Activated T-cell treated with anti-CD3 and anti-CD28 coated beads for 1 hour (primary cell): ENCODE results near the gene RHOF.

Experiments
- DNase-seq: peaks from one replicate; pipeline ENCODE4 v3.0.0-alpha.2; 2020; ENCODE audit warnings: low read depth

Gene RHOF

DNA sequence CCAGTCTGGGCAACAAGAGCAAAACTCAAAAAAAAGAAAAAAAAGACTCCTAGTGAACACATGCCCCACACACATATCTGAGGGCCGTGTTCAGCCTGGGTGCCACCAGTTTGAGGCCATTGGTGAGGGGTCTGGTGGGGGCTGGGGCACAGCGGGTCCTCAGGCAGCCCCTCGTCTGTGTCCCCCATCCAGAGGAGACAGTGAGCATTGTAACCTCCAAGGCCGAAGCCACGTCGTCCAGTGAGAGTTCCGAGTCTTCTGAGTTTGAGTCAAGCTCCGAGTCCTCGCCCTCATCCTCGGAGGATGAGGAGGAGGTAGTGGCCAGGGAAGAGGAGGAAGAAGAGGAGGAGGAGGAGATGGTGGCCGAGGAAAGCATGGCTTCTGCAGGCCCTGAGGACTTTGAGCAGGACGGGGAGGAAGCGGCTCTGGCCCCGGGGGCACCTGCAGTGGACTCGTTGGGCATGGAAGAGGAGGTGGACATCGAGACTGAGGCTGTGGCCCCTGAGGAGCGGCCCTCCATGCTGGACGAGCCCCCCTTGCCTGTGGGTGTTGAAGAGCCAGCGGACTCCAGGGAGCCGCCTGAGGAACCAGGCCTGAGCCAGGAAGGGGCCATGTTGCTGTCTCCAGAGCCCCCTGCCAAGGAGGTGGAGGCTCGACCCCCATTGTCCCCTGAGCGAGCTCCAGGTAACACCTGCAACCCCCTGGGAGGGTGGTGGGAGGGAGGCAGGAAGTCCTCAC lies 25.9 kb upstream of the RHOF start:
- no peak for DNase-seq

DNA sequence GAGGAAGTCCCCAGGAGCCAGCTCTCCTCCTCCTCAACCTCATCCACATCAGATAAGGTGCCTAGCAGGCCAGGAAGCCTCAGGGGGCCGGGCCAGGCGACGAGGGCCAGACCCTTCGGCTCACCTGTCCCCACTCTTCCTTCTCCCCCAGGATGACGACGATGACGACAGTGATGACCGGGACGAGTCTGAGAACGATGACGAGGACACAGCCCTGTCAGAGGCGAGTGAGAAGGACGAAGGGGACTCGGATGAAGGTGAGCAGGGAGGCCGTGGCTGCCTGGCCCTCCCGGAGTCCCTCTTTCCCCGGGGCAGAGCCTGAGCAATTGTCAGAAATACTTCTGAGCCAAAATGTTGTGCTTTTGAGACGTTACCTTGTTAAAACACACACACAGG lies 24.2 kb upstream of the RHOF start:
- DNase-seq, result no peak

DNA sequence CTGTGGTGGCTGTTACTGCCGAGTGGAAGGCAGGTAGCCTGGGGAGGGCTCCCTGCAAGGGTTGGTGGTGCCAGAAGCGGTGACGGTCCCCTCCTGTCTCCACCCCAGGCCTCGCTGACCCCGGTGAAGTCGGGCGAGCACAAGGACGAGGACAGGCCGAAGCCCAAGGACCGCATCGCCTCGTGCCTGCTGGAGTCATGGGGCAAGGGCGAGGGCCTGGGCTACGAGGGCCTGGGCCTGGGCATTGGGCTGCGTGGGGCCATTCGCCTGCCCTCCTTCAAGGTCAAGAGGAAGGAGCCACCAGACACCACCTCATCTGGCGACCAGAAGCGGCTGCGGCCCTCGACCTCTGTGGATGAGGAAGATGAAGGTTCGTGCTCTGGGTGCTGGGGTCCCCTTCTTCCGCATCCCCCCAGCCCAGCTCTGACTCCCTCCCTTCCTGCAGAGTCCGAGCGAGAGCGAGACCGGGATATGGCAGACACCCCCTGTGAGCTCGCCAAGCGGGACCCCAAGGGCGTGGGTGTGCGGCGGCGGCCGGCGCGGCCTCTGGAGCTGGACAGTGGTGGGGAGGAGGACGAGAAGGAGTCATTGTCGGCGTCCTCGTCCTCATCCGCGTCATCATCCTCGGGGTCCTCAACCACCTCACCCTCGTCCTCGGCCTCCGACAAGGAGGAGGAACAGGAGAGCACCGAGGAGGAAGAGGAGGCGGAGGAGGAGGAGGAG lies 23.6 kb upstream of the RHOF start:
- no peak for DNase-seq

DNA sequence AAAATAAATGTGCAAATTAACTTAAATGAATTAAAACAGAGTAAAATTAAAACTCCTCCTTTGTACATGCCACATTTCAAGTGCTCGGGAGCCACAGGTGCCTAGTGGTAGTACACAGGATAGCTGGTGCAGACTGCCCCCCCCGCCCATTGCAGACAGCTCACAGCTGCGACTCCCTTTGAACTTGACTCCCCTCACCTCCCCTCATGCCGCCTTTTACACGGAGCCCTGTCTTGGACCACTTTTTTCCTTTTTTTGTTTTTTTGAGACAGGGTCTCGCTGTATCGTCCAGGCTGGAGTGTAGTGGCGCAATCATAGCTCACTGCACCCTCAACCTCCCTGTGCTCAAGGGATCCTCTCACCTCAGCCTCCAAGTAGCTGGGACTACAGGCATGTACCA lies 21.8 kb upstream of the RHOF start:
- no peak for DNase-seq

DNA sequence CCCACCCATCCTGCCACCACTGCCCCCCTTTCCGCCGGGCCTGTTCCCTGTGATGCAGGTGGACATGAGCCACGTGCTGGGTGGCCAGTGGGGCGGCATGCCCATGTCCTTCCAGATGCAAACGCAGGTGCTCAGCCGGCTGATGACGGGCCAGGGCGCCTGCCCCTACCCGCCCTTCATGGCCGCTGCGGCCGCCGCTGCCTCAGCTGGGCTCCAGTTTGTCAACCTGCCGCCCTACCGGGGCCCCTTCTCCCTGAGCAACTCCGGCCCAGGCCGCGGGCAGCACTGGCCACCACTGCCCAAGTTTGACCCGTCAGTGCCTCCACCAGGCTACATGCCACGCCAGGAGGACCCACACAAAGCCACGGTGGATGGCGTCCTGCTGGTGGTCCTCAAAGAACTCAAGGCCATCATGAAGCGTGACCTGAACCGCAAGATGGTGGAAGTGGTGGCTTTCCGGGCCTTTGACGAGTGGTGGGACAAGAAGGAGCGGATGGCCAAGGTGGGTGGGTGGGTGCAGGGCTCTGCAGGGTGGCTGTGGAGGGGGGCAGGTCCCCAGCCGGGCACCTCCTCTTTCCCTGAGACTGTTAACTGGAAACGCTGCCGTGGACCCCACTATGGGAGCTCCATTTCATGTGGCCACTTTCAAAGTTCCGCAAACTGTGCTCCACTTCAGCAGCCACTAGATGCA lies 21.1 kb upstream of the RHOF start:
- DNase-seq, result no peak

DNA sequence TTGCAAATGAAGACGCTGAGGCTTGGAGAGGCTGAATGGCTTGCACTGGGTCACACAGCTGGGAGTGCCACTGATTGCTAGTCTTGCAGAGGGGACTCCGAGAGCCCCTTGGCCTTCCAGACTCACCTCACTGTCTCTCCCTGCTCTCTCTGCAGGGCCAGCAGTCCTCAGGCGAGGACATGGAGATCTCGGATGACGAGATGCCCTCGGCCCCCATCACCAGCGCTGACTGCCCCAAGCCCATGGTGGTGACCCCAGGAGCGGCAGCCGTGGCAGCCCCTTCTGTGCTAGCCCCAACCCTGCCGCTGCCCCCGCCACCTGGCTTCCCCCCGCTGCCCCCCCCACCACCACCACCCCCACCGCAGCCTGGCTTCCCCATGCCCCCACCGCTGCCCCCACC lies 20.5 kb upstream of the RHOF start:
- DNase-seq, result no peak

DNA sequence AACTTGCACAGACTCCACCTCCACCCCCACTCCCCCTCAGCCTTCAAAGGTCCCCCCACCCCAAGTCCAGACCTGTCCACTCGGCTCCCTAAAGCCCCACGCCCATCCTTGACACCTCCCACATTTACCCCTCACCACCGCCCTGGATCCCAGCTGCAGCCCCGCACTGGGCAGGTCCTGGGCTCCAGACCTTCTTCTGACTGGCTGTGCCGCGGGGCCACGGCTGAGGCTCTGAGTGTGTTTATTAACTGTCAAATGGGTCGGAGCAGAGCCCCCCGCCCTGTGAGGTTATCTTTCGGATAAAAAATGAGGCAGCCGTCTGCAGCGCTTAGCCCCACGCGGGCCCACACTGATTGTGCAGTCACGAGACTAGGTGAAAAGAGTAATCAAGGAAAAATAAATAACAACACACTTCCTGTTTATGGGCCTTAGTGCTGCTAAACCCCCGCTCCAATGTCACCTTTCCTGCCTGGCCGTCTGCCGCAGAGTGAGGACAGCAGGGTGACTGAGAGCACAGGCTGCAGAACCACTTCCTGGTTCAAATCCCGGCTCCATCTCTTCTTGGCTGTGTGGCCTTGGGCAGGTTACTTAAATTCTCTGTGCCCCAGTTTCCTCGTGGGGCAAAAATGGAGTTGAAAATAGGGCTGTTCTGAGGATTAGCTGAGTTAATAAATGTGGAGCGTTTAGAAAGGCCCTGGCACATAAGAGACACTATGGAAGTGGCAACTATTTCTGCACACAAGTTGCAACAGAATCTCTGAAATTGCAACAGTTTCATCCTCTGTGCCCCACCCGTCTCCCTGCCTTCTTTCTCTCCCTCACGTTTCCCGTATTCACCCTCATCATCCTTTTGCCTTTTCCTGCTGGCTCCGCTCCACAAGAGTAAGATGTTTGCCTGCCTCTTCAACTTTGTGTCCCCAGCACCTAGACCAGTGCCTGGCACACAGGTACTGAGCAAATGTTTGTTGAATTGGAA lies 19.7 kb upstream of the RHOF start:
- no peak for DNase-seq

DNA sequence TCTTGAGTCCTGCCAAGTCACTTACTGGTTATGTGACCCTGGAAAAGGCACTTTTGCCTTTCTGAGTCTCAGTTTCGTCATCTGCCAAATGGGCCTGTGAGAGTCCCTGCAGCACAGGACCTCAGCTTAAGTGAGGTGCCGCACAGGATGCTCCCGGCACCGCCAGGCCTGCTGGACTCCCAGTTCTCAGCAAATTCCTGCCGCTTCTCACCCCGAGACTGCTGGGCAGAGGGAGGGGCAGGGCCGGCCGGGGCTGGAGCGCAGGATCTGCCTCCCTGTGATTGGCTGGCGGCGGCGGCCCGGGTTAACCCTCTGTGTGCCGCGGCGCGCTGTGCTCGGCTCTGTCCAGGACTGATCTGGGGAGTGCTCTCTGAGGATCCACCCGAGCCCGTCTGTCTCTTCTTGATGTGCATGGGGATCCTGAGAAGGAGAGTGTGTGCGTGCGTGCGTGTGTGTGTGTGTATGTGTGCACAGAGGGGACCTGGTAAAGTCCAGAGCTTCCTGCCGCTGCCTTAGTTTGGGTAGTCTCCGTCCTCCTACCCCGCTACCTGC lies 18.9 kb upstream of the RHOF start:
- DNase-seq, result no peak

DNA sequence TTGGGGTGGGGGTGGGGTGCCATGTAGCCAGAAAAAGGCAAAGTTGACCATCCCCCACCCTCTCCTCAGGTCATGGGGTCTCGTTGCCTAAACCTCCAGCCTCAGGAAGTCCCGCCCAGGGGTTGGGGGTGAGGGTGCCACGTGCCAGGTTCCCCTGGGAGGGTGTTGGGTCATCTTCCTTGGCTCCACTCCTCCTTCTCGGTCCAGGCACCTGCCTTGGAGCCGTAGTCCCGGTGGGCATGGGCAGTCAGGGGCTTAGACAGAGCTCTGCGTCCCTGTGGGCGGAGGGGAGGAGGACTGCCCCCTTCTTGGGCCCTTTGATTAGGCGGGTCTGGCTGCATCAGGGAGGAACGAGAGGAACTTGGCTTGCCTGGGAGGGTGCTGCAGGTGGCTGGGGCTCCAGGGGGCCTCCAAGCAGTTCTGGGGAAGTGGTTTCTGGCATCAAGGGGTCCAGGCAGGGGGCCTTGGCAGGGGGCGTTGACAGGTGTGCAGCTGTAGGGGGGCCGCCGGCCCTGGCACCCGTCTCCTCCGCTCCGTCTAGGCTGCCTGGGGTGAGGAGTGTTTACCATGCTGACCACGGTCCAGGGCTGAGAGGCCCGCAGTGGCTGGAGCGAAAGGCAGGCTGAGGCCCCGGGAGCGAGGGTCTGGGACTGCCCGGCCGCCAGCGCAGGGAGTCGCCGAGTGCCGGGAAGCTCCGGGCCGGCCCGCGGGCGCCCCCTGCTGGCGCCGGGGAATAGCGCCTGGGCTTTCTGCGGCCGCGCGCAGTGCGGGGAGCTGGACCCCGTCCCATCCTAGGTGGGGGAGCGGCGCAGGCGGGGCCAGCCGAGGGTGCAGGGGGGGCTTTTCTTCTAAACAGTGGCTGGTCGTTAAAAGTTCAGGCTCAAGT lies 18.2 kb upstream of the RHOF start:
- DNase-seq, result peak; percentile 63

DNA sequence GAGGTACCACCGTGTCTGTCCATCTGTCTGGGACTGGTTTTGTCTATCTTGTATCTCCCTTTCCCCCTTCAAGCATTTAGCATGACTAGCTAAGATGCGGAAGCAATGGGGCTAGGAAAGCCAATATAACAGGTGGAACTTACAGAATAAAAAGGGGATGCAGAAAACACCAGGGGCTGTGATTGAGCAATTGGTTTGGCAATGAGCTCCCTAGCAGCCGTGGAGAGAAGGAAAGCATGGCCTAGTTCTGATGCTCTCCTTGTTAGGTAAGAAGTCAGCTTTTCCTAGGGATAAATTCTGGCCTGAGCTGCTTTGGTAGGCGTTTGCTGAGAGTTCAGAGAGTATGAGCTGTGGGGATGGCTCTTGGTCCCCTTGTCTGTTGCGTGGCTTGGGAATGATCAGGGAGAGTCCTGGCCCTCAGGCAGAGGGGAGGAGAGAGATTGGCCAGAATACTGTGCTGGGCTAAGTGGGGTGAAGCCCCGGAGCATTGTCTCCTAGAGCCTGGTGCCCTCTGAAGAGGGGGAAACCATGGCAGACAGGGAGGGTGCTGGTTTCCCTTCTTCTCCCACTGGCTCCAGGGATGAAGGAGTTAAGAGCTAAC lies 17.4 kb upstream of the RHOF start:
- DNase-seq, result no peak

DNA sequence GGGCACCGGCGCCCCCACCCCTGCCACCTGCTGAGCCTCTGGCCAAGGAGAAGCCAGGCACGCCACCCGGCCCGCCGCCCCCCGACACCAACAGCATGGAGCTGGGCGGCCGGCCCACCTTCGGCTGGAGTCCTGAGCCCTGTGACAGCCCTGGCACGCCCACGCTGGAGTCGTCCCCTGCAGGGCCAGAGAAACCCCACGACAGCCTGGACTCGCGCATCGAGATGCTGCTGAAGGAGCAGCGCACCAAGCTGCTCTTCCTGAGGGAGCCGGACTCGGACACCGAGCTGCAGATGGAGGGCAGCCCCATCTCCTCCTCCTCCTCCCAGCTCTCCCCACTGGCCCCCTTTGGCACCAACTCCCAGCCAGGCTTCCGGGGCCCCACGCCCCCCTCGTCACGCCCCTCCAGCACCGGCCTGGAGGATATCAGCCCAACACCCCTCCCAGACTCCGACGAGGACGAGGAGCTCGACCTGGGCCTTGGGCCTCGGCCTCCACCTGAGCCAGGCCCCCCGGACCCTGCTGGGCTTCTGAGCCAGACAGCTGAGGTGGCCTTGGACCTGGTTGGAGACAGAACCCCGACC lies 16.8 kb upstream of the RHOF start:
- no peak for DNase-seq

DNA sequence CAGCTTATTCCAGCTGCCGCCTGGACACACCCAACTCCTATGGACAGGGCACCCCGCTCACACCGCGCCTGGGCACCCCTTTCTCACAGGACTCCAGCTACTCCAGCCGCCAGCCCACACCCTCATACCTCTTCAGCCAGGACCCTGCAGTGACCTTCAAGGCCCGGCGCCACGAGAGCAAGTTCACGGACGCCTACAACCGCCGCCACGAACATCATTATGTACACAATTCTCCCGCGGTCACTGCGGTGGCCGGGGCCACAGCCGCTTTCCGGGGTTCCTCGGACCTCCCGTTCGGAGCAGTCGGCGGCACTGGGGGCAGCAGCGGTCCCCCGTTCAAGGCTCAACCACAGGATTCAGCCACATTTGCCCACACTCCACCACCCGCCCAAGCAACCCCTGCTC lies 16.2 kb upstream of the RHOF start:
- DNase-seq, result no peak

DNA sequence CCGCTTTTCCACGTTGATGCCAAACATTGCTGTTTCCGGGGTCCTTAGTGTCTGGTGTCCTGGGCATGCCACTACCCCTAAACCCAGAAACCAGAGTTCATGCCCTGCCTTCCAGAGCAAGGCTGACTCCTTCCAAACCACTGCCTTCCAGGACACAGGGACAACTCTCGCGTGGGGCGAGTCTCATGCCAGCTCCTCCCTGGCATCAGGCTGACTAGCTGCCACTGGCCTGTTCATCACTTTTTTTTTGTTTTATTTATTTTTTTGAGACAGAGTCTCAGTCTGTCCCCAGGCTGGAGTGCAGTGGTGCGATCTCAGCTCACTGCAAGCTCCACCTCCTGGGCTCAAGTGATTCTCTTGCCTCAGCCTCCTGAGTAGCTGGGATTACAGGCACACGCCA lies 15.1 kb upstream of the RHOF start:
- no peak for DNase-seq

DNA sequence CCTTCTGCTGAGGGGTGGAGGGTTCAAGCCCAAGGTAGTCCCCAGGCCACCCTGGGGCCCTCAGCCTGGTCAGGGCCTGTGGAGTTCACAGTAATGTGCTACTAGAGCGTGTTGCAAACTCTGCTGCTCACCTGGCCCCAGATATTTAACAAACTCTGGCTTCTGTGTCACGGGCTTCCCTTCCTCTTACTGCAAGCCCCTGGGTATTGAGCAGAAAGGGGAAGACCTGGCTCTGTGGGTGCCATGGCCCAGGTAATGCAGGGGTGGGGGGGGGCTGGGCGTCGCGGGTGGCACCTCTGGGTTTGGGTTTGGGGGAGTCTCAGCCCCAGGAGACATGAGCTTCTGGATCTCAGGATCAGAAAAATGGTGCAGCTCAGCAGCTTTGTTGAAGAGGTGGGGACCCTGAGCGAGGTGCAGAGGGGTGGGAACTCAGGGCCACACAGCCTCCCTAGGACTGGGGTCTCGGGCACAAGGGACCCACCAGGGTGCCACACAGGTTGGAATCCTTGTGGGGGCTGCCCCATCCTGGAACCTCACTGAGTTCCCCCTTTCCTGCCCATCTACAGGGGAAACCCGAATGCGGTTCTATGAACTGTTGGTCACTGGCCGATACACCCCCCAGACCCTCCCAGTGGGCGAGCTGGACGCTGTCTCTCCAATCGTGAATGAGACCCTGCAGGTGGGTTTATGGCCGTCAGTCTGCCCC lies 14.3 kb upstream of the RHOF start:
- DNase-seq, result no peak

DNA sequence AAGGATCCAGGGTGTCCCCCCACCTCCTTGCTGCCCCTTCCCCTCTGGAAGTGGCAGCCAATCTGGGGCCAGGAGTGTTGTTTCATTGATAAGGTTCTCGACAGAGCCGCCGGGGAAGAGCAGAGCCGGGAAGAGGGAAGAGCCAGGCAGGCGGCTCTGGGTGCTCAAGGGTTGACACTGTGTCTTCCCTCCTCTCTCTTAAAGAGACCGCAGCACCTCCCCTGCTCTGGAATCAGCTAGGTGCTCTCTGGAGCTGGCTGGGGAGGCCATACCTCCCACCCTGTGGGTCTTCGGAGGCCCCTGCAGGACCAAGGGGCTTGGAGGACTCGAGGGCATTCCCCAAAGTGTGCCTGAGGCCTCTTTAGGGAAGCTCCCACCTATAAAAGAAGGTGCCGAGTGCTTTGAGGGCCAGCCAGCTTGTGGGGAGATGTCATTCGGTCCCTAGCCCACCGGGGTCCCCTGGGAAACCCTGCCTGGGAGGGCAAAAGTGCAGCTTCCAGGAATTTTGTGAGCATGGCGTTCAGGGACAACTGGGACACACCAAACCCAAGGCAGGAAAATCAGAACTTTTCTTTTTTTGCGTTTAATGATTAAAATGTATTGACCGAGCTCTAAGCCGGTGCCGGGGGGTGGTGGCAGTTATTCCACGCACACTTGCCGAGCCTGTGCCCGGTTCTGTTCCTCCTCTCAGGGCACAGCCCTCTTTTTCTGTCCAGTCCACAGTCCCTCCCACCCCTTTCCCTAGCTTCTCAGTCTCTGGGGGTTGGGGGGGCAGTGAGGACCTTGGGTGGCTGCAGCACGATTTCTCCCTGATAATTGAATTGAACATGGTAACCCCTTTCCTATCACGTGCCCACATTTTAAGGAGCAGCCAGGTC lies 13.3 kb upstream of the RHOF start:
- no peak for DNase-seq

DNA sequence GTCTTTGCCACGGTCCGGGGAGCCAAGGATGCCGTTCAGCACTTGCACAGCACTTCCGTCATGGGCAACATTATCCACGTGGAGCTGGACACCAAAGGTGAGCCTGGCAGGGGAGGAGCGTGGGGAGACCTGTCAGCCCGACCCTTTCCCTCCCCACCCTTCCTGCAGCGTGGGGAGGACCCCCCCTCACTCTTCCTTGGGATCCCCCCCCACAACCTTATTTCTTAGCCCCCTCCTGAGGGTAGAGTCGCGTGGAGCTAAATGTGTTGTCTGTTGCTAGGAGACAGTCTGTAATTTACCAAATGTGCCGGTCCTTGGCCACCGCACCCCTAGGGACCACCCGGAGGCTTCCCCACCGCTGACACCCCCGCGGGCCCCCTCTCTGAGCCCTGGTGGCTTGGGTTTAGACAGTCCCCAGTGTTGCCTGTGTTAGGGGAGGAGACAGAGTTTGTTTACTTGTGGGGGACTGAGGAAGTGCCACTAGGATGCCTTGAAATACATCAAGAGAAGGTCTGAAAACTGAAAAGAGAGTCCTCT lies 12.6 kb upstream of the RHOF start:
- no peak for DNase-seq

DNA sequence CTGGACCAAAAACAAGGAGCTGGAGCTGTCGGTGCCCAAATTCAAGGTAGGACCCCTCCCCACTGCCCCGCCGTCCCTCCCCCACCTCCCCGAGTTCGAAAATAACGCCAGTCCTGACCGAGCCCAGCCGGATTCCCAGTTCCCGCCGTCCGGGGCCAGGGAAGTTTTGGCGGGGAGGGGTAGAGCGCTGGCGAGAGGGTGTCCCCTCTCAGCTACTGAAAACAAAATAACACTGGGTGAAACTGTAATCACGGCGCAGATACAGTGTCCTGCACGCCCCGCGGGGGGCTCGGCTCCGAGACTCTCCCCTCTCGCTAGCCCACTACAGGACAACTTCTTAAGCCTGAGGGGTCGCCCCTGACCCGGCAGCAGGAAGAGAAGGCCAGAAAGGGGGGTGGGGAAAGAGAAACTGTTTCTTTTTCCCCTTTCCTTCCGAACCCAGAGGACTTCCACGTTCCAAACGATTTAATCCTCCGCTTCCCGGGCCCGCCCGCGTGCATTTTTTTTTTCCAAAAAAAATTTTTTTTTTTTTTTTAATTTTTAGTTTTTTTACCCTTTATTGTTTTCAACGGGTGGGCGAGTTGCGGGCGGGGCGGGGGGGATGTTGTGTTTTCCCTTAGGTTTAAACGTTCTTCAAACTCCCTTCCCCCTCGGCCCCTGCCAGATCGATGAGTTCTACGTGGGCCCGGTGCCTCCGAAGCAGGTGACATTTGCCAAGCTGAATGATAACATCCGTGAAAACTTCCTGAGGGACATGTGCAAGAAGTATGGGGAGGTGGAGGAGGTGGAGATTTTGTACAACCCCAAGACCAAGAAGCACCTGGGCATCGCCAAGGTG lies 11.9 kb upstream of the RHOF start:
- DNase-seq, result no peak
